ENCODE measurements around the gene SMG1. TPM values are rescaled to one million over a fixed set of nuclear protein-coding genes. Genes with fewer than 3 reads are reported as not detected.

Gene SMG1
- total RNA-seq, 1 experiment from 2014 or later, result 125 TPM

GRCh38 chr16:18832613-18833012 lies 93.6 kb downstream of the SMG1 start:
- peaks cover 78% of the 10 kb centered on the region for H3K36me3 ChIP-seq (ENCODE audit: low read depth)
- TF ChIP-seq EZH2 (IDR thresholded peaks at IDR 0.05; ENCODE audit: low read depth), result no peak
- TF ChIP-seq, protein P1, sequence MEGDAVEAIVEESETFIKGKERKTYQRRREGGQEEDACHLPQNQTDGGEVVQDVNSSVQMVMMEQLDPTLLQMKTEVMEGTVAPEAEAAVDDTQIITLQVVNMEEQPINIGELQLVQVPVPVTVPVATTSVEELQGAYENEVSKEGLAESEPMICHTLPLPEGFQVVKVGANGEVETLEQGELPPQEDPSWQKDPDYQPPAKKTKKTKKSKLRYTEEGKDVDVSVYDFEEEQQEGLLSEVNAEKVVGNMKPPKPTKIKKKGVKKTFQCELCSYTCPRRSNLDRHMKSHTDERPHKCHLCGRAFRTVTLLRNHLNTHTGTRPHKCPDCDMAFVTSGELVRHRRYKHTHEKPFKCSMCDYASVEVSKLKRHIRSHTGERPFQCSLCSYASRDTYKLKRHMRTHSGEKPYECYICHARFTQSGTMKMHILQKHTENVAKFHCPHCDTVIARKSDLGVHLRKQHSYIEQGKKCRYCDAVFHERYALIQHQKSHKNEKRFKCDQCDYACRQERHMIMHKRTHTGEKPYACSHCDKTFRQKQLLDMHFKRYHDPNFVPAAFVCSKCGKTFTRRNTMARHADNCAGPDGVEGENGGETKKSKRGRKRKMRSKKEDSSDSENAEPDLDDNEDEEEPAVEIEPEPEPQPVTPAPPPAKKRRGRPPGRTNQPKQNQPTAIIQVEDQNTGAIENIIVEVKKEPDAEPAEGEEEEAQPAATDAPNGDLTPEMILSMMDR (conservative IDR thresholded peaks at IDR 0.05), result no peak
- no peak overlapping the region for H3K27ac ChIP-seq
- H3K4me3 ChIP-seq, result no peak overlapping the region
- CTCF ChIA-PET, result interaction anchor here (0.7 kb wide), 1 partner anchor 42 kb away, joined by 5 read pairs; no protein-coding TSS in a partner anchor
- no peaks in the 10 kb centered on the region for H3K9me2 ChIP-seq (ENCODE audit: insufficient read depth)
- no peak overlapping the region for H3K4me2 ChIP-seq
- H3K4me1 ChIP-seq (replicated peaks; ENCODE audit: insufficient read depth), result no peaks in the 10 kb centered on the region
- no peak for DNase-seq
- intact Hi-C loops (cut with micrococcal nuclease; ENCODE audit: unreplicated experiment), result loop anchor here (10.0 kb wide), 1 partner anchor 52 kb away; no protein-coding TSS in a partner anchor
- H3K27me3 ChIP-seq (ENCODE audit: insufficient read depth, low read depth), result no peaks in the 10 kb centered on the region
- BruUV-seq (replicated peaks), result no TSS peak
- POLR2A ChIA-PET (ENCODE audit: unreplicated experiment), result no interaction called here
- no peak overlapping the region for H2AFZ ChIP-seq
- H3F3A ChIP-seq (ENCODE audit: insufficient read depth, low read depth), result peaks cover 27% of the 10 kb centered on the region
- peaks cover 3% of the 10 kb centered on the region; the same call in 1 of the 2 replicates for H4K20me1 ChIP-seq (ENCODE audit: insufficient read depth)
- no peaks in the 10 kb centered on the region for H3K79me2 ChIP-seq (ENCODE audit: low read depth)
- no peaks in the 10 kb centered on the region; the same call in 1 of the 2 replicates for H3K9me3 ChIP-seq (ENCODE audit: insufficient read depth, low read depth)

- Histone ChIP-seq H3F3A (ENCODE audit: insufficient read depth, low read depth) (peaks cover 27% of the 10 kb centered on the region), H3K27me3 (ENCODE audit: insufficient read depth, low read depth) (no peaks in the 10 kb centered on the region), H4K20me1 (ENCODE audit: insufficient read depth) (peaks cover 3% of the 10 kb centered on the region; the same call in 1 of the 2 replicates), H3K4me2 (no peak overlapping the region), H3K9me2 (ENCODE audit: insufficient read depth) (no peaks in the 10 kb centered on the region), H3K36me3 (ENCODE audit: low read depth) (peaks cover 72% of the 10 kb centered on the region), H3K4me1 (replicated peaks; ENCODE audit: insufficient read depth) (no peaks in the 10 kb centered on the region), H3K79me2 (ENCODE audit: low read depth) (no peaks in the 10 kb centered on the region), H3K27ac (no peak overlapping the region), H3K9me3 (ENCODE audit: insufficient read depth, low read depth) (no peaks in the 10 kb centered on the region; the same call in 1 of the 2 replicates), H2AFZ (no peak overlapping the region), H3K4me3 (no peak overlapping the region)
- intact Hi-C loops (cut with micrococcal nuclease; ENCODE audit: unreplicated experiment), result loop anchor here (10.0 kb wide), 1 partner anchor 53 kb away; no protein-coding TSS in a partner anchor
- ChIA-PET CTCF (interaction anchor here (0.7 kb wide), 1 partner anchor 41 kb away, joined by 5 read pairs; no protein-coding TSS in a partner anchor), POLR2A (ENCODE audit: unreplicated experiment) (no interaction called here)
- BruUV-seq (replicated peaks), result no TSS peak
- DNase-seq, result no peak
- TF ChIP-seq, protein P1 (conservative IDR thresholded peaks at IDR 0.05), result no peak
- TF ChIP-seq EZH2 (IDR thresholded peaks at IDR 0.05; ENCODE audit: low read depth), result no peak
These were observed 94.2 kb downstream of the SMG1 start for GRCh38 chr16:18832006-18832405.

DNA sequence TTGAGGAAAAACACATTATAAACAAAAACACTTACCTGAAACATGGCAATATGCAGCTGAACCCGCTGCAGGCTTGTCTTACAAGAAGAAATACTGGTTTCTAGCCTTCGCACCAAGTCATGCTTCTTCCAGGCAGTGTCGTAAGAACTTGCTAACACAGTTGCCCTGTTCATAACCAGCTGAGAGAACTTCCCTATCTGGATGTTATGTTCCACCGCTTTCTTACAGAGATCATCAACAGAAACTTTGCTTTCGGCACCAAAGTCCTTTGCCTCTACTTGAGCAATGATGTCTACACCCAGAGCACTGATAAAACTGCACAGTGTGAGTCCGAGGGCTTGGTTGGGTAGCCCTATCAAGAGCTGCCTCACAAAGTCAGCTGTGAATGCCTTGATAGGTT lies 97.0 kb downstream of the SMG1 start:
- no peaks in the 10 kb centered on the region for H3K79me2 ChIP-seq (ENCODE audit: low read depth)
- TF ChIP-seq, protein P1 (conservative IDR thresholded peaks at IDR 0.05), result no peak
- TF ChIP-seq EZH2 (IDR thresholded peaks at IDR 0.05; ENCODE audit: low read depth), result no peak
- no TSS peak for BruUV-seq (replicated peaks)
- H3K27me3 ChIP-seq (ENCODE audit: insufficient read depth, low read depth), result no peaks in the 10 kb centered on the region
- no peaks in the 10 kb centered on the region for H3K4me1 ChIP-seq (replicated peaks; ENCODE audit: insufficient read depth)
- peaks cover 23% of the 10 kb centered on the region for H3F3A ChIP-seq (ENCODE audit: insufficient read depth, low read depth)
- ChIA-PET POLR2A (ENCODE audit: unreplicated experiment) (interaction anchor here (0.6 kb wide), 1 partner anchor 26 kb away, joined by 4 read pairs; no protein-coding TSS in a partner anchor), CTCF (no interaction called here)
- peaks cover 52% of the 10 kb centered on the region for H3K36me3 ChIP-seq (ENCODE audit: low read depth)
- no peak overlapping the region for H3K4me3 ChIP-seq
- intact Hi-C loops (cut with micrococcal nuclease; ENCODE audit: unreplicated experiment), result no loop called here
- no peak overlapping the region for H2AFZ ChIP-seq
- H3K4me2 ChIP-seq, result no peak overlapping the region
- H3K9me3 ChIP-seq (ENCODE audit: insufficient read depth, low read depth), result no peaks in the 10 kb centered on the region
- H3K27ac ChIP-seq, result no peak overlapping the region
- peaks cover 3% of the 10 kb centered on the region; the same call in 1 of the 2 replicates for H4K20me1 ChIP-seq (ENCODE audit: insufficient read depth)
- no peaks in the 10 kb centered on the region for H3K9me2 ChIP-seq (ENCODE audit: insufficient read depth)
- DNase-seq, result no peak

All from PC-9 (cell line).